Transverse colon (tissue), 4 donors: ENCODE measurements around the gene C16orf95. TPM values are rescaled to one million over a fixed set of nuclear protein-coding genes. Genes with fewer than 3 reads are reported as not detected.

Experiments used
- DNase-seq: peaks from one replicate; pipeline ENCODE4 v3.0.0-alpha.2; 2019
- H3K27ac ChIP-seq, 4 donors: fragments of 200-600 bp; sonication (generic); 2 replicates each; pipeline ENCODE4 v1.5.1; 2016 to 2018; ENCODE audit warnings: inconsistent platforms in 4 of 4
- H3K27me3 ChIP-seq: fragments of 200-600 bp; sonication (generic); 2 replicates; pipeline ENCODE4 v1.5.1; 2017; ENCODE audit warnings: inconsistent platforms
- H3K36me3 ChIP-seq, 4 donors: fragments of 200-600 bp; sonication (generic); 2 replicates each; pipeline ENCODE4 v1.5.1; 2017 to 2019; ENCODE audit warnings: inconsistent platforms in 4 of 4
- H3K4me1 ChIP-seq, 4 donors: fragments of 200-600 bp; sonication (generic); 2 replicates each; pipeline ENCODE4 v1.5.1; 2017 to 2020; ENCODE audit warnings: inconsistent platforms in 4 of 4
- H3K4me3 ChIP-seq, 4 donors: fragments of 200-600 bp; sonication (generic); 1 replicate in 1 of 4; 2 replicates in 3 of 4; pipeline versions ENCODE4 v1.5.1 to v1.6.1; 2017 to 2019; ENCODE audit warnings: inconsistent platforms in 4 of 4
- H3K9me3 ChIP-seq, 2 donors: fragments of 200-600 bp; sonication (generic); 2 replicates each; pipeline ENCODE4 v1.5.1; 2017 to 2019; ENCODE audit warnings: inconsistent platforms in 2 of 2
- CTCF ChIP-seq, 5 experiments: fragments of 200-600 bp in 3 of 5; fragments of 450-650 bp in 2 of 5; sonication (generic) in 3 of 5; IDR thresholded peaks; 1 replicate in 2 of 5; 2 replicates in 3 of 5; pipeline ENCODE4 v1.5.1; 2016 to 2017; ENCODE audit warnings: antibody characterized with exemption in 5 of 5, inconsistent platforms in 3 of 5, mild to moderate bottlenecking in 2 of 5, moderate library complexity in 1 of 5
- EP300 ChIP-seq: sonication (generic); formaldehyde crosslinking; IDR thresholded peaks from one replicate; pipeline ENCODE4 v1.6.1; 2017; ENCODE audit warnings: antibody characterized with exemption, low read depth
- POLR2A ChIP-seq: fragments of 450-650 bp; IDR thresholded peaks from one replicate; pipeline ENCODE4 v1.6.1; 2016; ENCODE audit warnings: antibody characterized with exemption, mild to moderate bottlenecking, moderate library complexity
- POLR2AphosphoS5 ChIP-seq, 3 donors: sonication (generic); formaldehyde crosslinking; IDR thresholded peaks; one replicate each; pipeline ENCODE4 v1.6.1; 2016; ENCODE audit warnings: antibody characterized with exemption in 3 of 3
- WGBS, 2 donors: methylation state at CpG; one replicate each; pipeline ENCODE4 v1.1.5; 2018; ENCODE audit warnings: low coverage in 1 of 2; 5-methylcytosine and 5-hydroxymethylcytosine counted together
- in situ Hi-C, 4 donors: fragments of 200-750 bp; cut with MboI; loops; one replicate each; pipeline versions ENCODE4 v1.15.0 to v1.15.1; 2017; ENCODE audit warnings: low sequenced_read_pairs in 3 of 4, low pct_ligation_motif_present in 1 of 4, low pct_unique_long_range_greater_than_20kb in 1 of 4
- intact Hi-C: fragments of 100-400 bp; cut with DNase I; formaldehyde crosslinking; loops from one replicate; pipeline ENCODE4 v1.15.1; 2023; ENCODE audit warnings: low total_unique reads
- total RNA-seq, 4 donors: library from RNA; depleted of rRNA; stranded (reverse); fragments of >200 nt; gene quantifications; one replicate each; pipeline ENCODE4 v1.1.0, GENCODE V29; 2016

The C16orf95 gene
- total RNA-seq, 4 donors from 2014 or later: 1.1 to 2.3 TPM; not detected in 2

GRCh38 chr16:87323727-87324410 lies 6.7 kb upstream of the C16orf95 start:
- DNase-seq: no peak
- H3K36me3 ChIP-seq: no peaks in the 10 kb centered on the region
- intact Hi-C loops: loop anchor here (10.0 kb wide), 1 partner anchor 51 kb away; no protein-coding TSS in a partner anchor
- no peaks in the 10 kb centered on the region for H3K9me3 ChIP-seq
- in situ Hi-C loops: loop anchor here in 3 of 4 donors (5.0 to 25.0 kb wide), 3 partner anchors 53 to 313 kb away; partner anchors contain the start of gene MAP1LC3B (in 1 of the 3)
- no peak overlapping the region for H3K4me3 ChIP-seq
- no peaks in the 10 kb centered on the region for H3K27me3 ChIP-seq
- H3K4me1 ChIP-seq: peaks cover 0 to 6% (median 4%) of the 10 kb centered on the region in 4 donors
- no peak overlapping the region for H3K27ac ChIP-seq
- 94% methylated on average over 21 of the region's 21 CpGs; no CpG with 5 or more reads in 1 of the 2 donors for WGBS, 2 donors
- TF ChIP-seq POLR2AphosphoS5 (IDR thresholded peaks at IDR 0.05) (no peak), POLR2A (no peak)

DNA sequence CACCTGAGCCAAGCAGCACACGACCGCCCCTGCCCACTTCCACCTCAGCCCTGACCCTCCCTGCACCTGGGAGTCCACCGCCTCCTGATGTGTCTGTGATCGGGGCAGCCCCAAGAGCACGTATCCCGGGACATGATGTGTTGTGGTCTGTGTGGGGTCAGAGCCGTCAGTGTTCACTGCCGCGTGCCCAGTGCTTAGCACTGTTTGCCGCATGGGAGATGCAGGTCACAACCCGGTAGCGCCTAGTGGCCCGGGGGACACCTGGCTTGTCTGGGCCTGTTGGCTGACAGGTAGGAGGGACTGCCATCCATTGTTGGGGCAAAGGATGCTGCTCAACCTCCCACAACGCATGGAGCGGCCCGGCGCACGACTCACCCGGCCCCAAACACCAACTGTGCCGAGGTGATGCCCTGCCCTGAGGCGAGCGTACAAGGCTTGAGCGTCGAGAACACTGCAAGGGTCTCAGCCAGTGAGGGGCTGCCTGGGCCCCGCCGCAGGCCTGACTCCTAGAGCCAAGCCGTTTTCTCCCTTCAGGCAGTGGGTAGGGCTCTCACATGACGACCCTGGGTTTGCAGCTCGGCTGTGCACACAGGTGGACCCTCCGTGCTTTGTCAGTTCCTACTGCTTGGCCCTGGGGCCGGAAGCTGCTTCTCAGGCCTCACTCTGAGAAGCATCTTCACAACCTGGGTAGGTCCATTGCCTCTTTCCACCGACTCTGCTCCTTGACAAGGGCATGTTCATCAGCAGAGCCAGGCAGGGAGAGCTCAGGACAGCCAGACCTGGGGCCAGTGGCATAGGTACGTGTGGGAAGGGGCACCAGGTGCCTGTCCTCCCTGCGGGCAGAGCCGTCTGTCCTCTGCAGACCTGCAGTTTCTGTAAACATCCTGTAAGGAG lies 5.9 kb upstream of the C16orf95 start:
- H3K36me3 ChIP-seq: no peaks in the 10 kb centered on the region
- intact Hi-C loops (loop anchor here (10.0 kb wide), 1 partner anchor 52 kb away; no protein-coding TSS in a partner anchor), in situ Hi-C loops (loop anchor here in 3 of 4 donors (5.0 to 25.0 kb wide), 3 partner anchors 54 to 314 kb away; partner anchors contain the start of gene MAP1LC3B (in 1 of the 3))
- H3K9me3 ChIP-seq: no peaks in the 10 kb centered on the region
- H3K27ac ChIP-seq: no peak overlapping the region
- peaks cover 5 to 13% (median 11%) of the 10 kb centered on the region in 4 donors for H3K4me1 ChIP-seq
- no peak overlapping the region for H3K4me3 ChIP-seq
- TF ChIP-seq POLR2AphosphoS5 (IDR thresholded peaks at IDR 0.05): no peak
- TF ChIP-seq EP300: no peak
- no peak for TF ChIP-seq CTCF (IDR thresholded peaks at IDR 0.05)
- TF ChIP-seq POLR2A: no peak
- H3K27me3 ChIP-seq: no peaks in the 10 kb centered on the region
- no peak for DNase-seq
- 93% methylated on average over 35 of the region's 35 CpGs; no CpG with 5 or more reads in 1 of the 2 donors for WGBS, 2 donors

DNA sequence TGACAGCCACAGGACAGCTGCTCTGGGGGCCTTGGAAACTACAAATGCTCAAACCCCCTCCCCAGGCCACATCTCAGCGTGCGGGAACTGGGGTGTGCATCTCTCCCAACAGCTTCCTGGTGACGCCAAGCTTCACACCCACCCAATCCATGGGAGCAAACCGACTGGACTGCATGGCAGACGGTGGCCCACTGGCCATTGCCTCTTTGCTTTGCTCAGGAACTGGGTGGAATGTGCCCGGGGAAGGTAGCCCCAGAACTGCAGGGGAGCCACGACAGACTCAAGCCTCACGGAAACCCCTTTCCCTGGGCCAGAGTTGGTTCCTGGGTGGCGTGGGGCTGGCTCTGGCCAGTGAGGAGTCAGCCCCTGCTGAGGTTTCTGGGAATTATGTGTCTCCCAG lies 5.2 kb upstream of the C16orf95 start:
- no peaks in the 10 kb centered on the region for H3K36me3 ChIP-seq
- H3K4me3 ChIP-seq: no peak overlapping the region
- intact Hi-C loops: loop anchor here (10.0 kb wide), 1 partner anchor 52 kb away; no protein-coding TSS in a partner anchor
- DNase-seq: no peak
- WGBS, 2 donors: 90% methylated on average over 9 of the region's 9 CpGs; no CpG with 5 or more reads in 1 of the 2 donors
- TF ChIP-seq POLR2A: no peak
- TF ChIP-seq EP300: no peak
- no peak for TF ChIP-seq POLR2AphosphoS5 (IDR thresholded peaks at IDR 0.05)
- TF ChIP-seq CTCF (IDR thresholded peaks at IDR 0.05): no peak
- H3K9me3 ChIP-seq: no peaks in the 10 kb centered on the region
- in situ Hi-C loops: loop anchor here in 3 of 4 donors (5.0 to 25.0 kb wide), 3 partner anchors 55 to 315 kb away; partner anchors contain the start of gene MAP1LC3B (in 1 of the 3)
- H3K4me1 ChIP-seq: peaks cover 8 to 16% (median 12%) of the 10 kb centered on the region in 4 donors
- H3K27me3 ChIP-seq: no peaks in the 10 kb centered on the region
- H3K27ac ChIP-seq: no peak overlapping the region

- 76 to 85% methylated on average over 17 to 20 of the region's 20 CpGs for WGBS, 2 donors
- in situ Hi-C loops: loop anchor here in 3 of 4 donors (5.0 to 25.0 kb wide), 3 partner anchors 56 to 316 kb away; partner anchors contain the start of gene MAP1LC3B (in 1 of the 3)
Measured at GRCh38 chr16:87321336-87322107, 4.3 kb upstream of the C16orf95 start.

More at GRCh38 chr16:87321336-87322107, 4.3 kb upstream of the C16orf95 start:
- TF ChIP-seq POLR2AphosphoS5 (IDR thresholded peaks at IDR 0.05) (no peak), EP300 (no peak), CTCF (IDR thresholded peaks at IDR 0.05) (no peak), POLR2A (no peak)
- intact Hi-C loops: loop anchor here (10.0 kb wide), 1 partner anchor 53 kb away; no protein-coding TSS in a partner anchor
- H3K27ac ChIP-seq: no peak overlapping the region
- peaks cover 8 to 16% (median 12%) of the 10 kb centered on the region in 4 donors for H3K4me1 ChIP-seq
- no peaks in the 10 kb centered on the region for H3K36me3 ChIP-seq
- H3K4me3 ChIP-seq: no peak overlapping the region
- DNase-seq: no peak
- H3K27me3 ChIP-seq: no peaks in the 10 kb centered on the region
- H3K9me3 ChIP-seq: no peaks in the 10 kb centered on the region
